ENCODE data around the gene RABEP1. TPM values are rescaled to one million over a fixed set of nuclear protein-coding genes. Genes with fewer than 3 reads are reported as not detected.

Gene RABEP1
- total and polyA plus RNA-seq, 4 donors, result 14.9 to 38.2 (median 25.1) TPM

- ATAC-seq (ENCODE audit: insufficient read depth, low FRiP score) (no peak), DNase-seq (no peak)
- 92 to 98% methylated on average over 11 of the region's 11 CpGs for WGBS, 2 donors
- Histone ChIP-seq H3K4me3 (no peak overlapping the region), H3K9ac (ENCODE audit: insufficient read depth in 1 of 2, low read length in 2 of 2) (no peak overlapping the region), H3K9me3 (ENCODE audit: control insufficient read depth in 4 of 4, insufficient read depth in 3 of 4, low read length in 3 of 4) (peaks cover 0 to 5% (median 0%) of the 10 kb centered on the region in 4 donors), H3K27ac (ENCODE audit: low read depth in 1 of 2, low read length in 1 of 2) (no peak overlapping the region), H3K4me1 (ENCODE audit: control insufficient read depth in 5 of 5, insufficient read depth in 5 of 5, low read length in 5 of 5) (peaks cover 0 to 3% (median 0%) of the 10 kb centered on the region in 5 donors), H3K27me3 (ENCODE audit: control insufficient read depth in 3 of 3, insufficient read depth in 3 of 3, low read length in 2 of 3) (no peaks in the 10 kb centered on the region), H3K36me3 (ENCODE audit: control insufficient read depth in 4 of 4, insufficient read depth in 4 of 4, low read length in 4 of 4) (peaks cover 31 to 59% (median 55%) of the 10 kb centered on the region in 4 donors)
- TF ChIP-seq, protein P1, sequence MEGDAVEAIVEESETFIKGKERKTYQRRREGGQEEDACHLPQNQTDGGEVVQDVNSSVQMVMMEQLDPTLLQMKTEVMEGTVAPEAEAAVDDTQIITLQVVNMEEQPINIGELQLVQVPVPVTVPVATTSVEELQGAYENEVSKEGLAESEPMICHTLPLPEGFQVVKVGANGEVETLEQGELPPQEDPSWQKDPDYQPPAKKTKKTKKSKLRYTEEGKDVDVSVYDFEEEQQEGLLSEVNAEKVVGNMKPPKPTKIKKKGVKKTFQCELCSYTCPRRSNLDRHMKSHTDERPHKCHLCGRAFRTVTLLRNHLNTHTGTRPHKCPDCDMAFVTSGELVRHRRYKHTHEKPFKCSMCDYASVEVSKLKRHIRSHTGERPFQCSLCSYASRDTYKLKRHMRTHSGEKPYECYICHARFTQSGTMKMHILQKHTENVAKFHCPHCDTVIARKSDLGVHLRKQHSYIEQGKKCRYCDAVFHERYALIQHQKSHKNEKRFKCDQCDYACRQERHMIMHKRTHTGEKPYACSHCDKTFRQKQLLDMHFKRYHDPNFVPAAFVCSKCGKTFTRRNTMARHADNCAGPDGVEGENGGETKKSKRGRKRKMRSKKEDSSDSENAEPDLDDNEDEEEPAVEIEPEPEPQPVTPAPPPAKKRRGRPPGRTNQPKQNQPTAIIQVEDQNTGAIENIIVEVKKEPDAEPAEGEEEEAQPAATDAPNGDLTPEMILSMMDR (IDR thresholded peaks at IDR 0.05; ENCODE audit: control extremely low read depth, extremely low read depth), result no peak
Observed at GRCh38 chr17:5379351-5380107, 97.4 kb downstream of the RABEP1 start.

- no peak overlapping the region for H3K27ac ChIP-seq (ENCODE audit: low read depth in 1 of 2, low read length in 1 of 2)
- H3K27me3 ChIP-seq (ENCODE audit: control insufficient read depth in 3 of 3, insufficient read depth in 3 of 3, low read length in 2 of 3), result no peaks in the 10 kb centered on the region
- ATAC-seq (ENCODE audit: insufficient read depth, low FRiP score) (no peak), DNase-seq (peak in 1 of 3 donors; percentile 6)
- 78 to 84% methylated on average over 7 of the region's 7 CpGs for WGBS, 2 donors
- H3K4me1 ChIP-seq (ENCODE audit: control insufficient read depth in 5 of 5, insufficient read depth in 5 of 5, low read length in 5 of 5), result peaks cover 0 to 3% (median 0%) of the 10 kb centered on the region in 5 donors
- H3K9me3 ChIP-seq (ENCODE audit: control insufficient read depth in 4 of 4, insufficient read depth in 3 of 4, low read length in 3 of 4), result peaks cover 0 to 5% (median 0%) of the 10 kb centered on the region in 4 donors
- H3K36me3 ChIP-seq (ENCODE audit: control insufficient read depth in 4 of 4, insufficient read depth in 4 of 4, low read length in 4 of 4), result peaks cover 40 to 65% (median 55%) of the 10 kb centered on the region in 4 donors
- TF ChIP-seq, protein P1 (IDR thresholded peaks at IDR 0.05; ENCODE audit: control extremely low read depth, extremely low read depth), result no peak
- no peak overlapping the region for H3K4me3 ChIP-seq
- no peak overlapping the region for H3K9ac ChIP-seq (ENCODE audit: insufficient read depth in 1 of 2, low read length in 2 of 2)
Observed at GRCh38 chr17:5380491-5381135, 98.5 kb downstream of the RABEP1 start.

GRCh38 chr17:5381542-5381941, 99.5 kb downstream of the RABEP1 start:
- no peak for ATAC-seq (ENCODE audit: insufficient read depth, low FRiP score)

More at GRCh38 chr17:5381542-5381941, 99.5 kb downstream of the RABEP1 start:
- Histone ChIP-seq H3K9ac (ENCODE audit: insufficient read depth in 1 of 2, low read length in 2 of 2) (no peak overlapping the region), H3K36me3 (ENCODE audit: control insufficient read depth in 4 of 4, insufficient read depth in 4 of 4, low read length in 4 of 4) (peaks cover 43 to 70% (median 55%) of the 10 kb centered on the region in 4 donors), H3K4me1 (ENCODE audit: control insufficient read depth in 5 of 5, insufficient read depth in 5 of 5, low read length in 5 of 5) (peaks cover 0 to 3% (median 0%) of the 10 kb centered on the region in 5 donors), H3K27ac (ENCODE audit: low read depth in 1 of 2, low read length in 1 of 2) (no peak overlapping the region), H3K27me3 (ENCODE audit: control insufficient read depth in 3 of 3, insufficient read depth in 3 of 3, low read length in 2 of 3) (no peaks in the 10 kb centered on the region), H3K9me3 (ENCODE audit: control insufficient read depth in 4 of 4, insufficient read depth in 3 of 4, low read length in 3 of 4) (peaks cover 0 to 5% (median 0%) of the 10 kb centered on the region in 4 donors), H3K4me3 (no peak overlapping the region)
- DNase-seq, result no peak
- 95 to 96% methylated on average over 4 of the region's 4 CpGs for WGBS, 2 donors
- TF ChIP-seq, protein P1 (IDR thresholded peaks at IDR 0.05; ENCODE audit: control extremely low read depth, extremely low read depth), result no peak
